ENCODE data around the gene RAVER2. TPM values are rescaled to one million over a fixed set of nuclear protein-coding genes. Genes with fewer than 3 reads are reported as not detected.
"Not testable (repeated sequence)": the region's sequence is repeated elsewhere in the genome, so short reads cannot be mapped to it uniquely, and the experiment has no call there.

The RAVER2 gene, protein sequence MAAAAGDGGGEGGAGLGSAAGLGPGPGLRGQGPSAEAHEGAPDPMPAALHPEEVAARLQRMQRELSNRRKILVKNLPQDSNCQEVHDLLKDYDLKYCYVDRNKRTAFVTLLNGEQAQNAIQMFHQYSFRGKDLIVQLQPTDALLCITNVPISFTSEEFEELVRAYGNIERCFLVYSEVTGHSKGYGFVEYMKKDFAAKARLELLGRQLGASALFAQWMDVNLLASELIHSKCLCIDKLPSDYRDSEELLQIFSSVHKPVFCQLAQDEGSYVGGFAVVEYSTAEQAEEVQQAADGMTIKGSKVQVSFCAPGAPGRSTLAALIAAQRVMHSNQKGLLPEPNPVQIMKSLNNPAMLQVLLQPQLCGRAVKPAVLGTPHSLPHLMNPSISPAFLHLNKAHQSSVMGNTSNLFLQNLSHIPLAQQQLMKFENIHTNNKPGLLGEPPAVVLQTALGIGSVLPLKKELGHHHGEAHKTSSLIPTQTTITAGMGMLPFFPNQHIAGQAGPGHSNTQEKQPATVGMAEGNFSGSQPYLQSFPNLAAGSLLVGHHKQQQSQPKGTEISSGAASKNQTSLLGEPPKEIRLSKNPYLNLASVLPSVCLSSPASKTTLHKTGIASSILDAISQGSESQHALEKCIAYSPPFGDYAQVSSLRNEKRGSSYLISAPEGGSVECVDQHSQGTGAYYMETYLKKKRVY
- total RNA-seq: 11.8 and 12.6 TPM in 2 replicates

- no peaks in the 10 kb centered on the region for H3K36me3 ChIP-seq (ENCODE audit: control insufficient read depth, insufficient read depth, low read length)
- DNase-seq (ENCODE audit: low read depth): no peak
- TF ChIP-seq, protein P1, sequence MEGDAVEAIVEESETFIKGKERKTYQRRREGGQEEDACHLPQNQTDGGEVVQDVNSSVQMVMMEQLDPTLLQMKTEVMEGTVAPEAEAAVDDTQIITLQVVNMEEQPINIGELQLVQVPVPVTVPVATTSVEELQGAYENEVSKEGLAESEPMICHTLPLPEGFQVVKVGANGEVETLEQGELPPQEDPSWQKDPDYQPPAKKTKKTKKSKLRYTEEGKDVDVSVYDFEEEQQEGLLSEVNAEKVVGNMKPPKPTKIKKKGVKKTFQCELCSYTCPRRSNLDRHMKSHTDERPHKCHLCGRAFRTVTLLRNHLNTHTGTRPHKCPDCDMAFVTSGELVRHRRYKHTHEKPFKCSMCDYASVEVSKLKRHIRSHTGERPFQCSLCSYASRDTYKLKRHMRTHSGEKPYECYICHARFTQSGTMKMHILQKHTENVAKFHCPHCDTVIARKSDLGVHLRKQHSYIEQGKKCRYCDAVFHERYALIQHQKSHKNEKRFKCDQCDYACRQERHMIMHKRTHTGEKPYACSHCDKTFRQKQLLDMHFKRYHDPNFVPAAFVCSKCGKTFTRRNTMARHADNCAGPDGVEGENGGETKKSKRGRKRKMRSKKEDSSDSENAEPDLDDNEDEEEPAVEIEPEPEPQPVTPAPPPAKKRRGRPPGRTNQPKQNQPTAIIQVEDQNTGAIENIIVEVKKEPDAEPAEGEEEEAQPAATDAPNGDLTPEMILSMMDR (IDR thresholded peaks at IDR 0.05; ENCODE audit: insufficient read depth, low read length, poor library complexity, severe bottlenecking): peak; percentile 56
- peak within 1 kb of the TSS; percentile 67 for H3K4me3 ChIP-seq (ENCODE audit: low read depth, low read length)
- H3K27me3 ChIP-seq (ENCODE audit: control insufficient read depth, insufficient read depth, low read length): no peaks in the 10 kb centered on the region
Measured at GRCh38 chr1:64744492-64745180, at the start of gene RAVER2. Gene RAVER2, plus strand, starts transcription at chr1:64745075. Its CDS starts 98 bp downstream, at chr1:64745173.

- DNase-seq (ENCODE audit: low read depth): no peak
- Histone ChIP-seq H3K4me3 (ENCODE audit: low read depth, low read length) (no peak overlapping the region), H3K27me3 (ENCODE audit: control insufficient read depth, insufficient read depth, low read length) (no peaks in the 10 kb centered on the region), H3K36me3 (ENCODE audit: control insufficient read depth, insufficient read depth, low read length) (no peaks in the 10 kb centered on the region)
- TF ChIP-seq, protein P1 (IDR thresholded peaks at IDR 0.05; ENCODE audit: insufficient read depth, low read length, poor library complexity, severe bottlenecking): no peak
Measured at GRCh38 chr1:64696879-64697278, 48.0 kb upstream of the RAVER2 start.

DNA sequence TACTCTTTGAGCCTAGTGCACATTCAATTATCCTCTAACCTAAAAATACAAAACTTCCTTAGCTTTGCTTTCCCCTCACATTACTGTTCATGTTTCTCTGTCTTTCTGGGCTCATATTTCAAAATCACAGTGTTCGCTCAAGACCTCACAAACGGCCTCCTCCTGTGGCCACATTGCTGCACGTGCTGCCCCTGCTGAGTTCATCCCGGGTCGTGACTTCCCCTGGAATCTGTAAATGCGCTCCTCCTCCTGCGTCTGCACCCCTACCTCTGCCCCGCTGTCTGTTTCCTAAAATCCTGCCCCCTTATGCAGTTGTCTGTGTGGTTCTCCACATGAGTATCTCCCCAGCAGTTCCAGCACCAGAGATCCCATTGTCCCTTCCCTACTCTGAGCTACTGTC, 45.5 kb upstream of the RAVER2 start:
- no peak overlapping the region for H3K4me3 ChIP-seq (ENCODE audit: low read depth, low read length)
- no peaks in the 10 kb centered on the region for H3K27me3 ChIP-seq (ENCODE audit: control insufficient read depth, insufficient read depth, low read length)
- no peaks in the 10 kb centered on the region for H3K36me3 ChIP-seq (ENCODE audit: control insufficient read depth, insufficient read depth, low read length)
- DNase-seq (ENCODE audit: low read depth): no peak
- TF ChIP-seq, protein P1 (IDR thresholded peaks at IDR 0.05; ENCODE audit: insufficient read depth, low read length, poor library complexity, severe bottlenecking): no peak

- Histone ChIP-seq H3K27me3 (ENCODE audit: control insufficient read depth, insufficient read depth, low read length) (no peaks in the 10 kb centered on the region), H3K4me3 (ENCODE audit: low read depth, low read length) (no peak overlapping the region), H3K36me3 (ENCODE audit: control insufficient read depth, insufficient read depth, low read length) (no peaks in the 10 kb centered on the region)
- TF ChIP-seq, protein P1 (IDR thresholded peaks at IDR 0.05; ENCODE audit: insufficient read depth, low read length, poor library complexity, severe bottlenecking): no peak
- DNase-seq (ENCODE audit: low read depth): no peak
Measured at GRCh38 chr1:64701071-64701470, 43.8 kb upstream of the RAVER2 start.

GRCh38 chr1:64701886-64702285, 43.0 kb upstream of the RAVER2 start:
- TF ChIP-seq, protein P1 (IDR thresholded peaks at IDR 0.05; ENCODE audit: insufficient read depth, low read length, poor library complexity, severe bottlenecking): no peak
- no peak for DNase-seq (ENCODE audit: low read depth)

GRCh38 chr1:64702670-64703069, 42.2 kb upstream of the RAVER2 start:
- DNase-seq (ENCODE audit: low read depth); H3K27me3 ChIP-seq (ENCODE audit: control insufficient read depth, insufficient read depth, low read length); H3K4me3 ChIP-seq (ENCODE audit: low read depth, low read length); H3K36me3 ChIP-seq (ENCODE audit: control insufficient read depth, insufficient read depth, low read length): not testable (repeated sequence)

More at GRCh38 chr1:64701886-64702285, 43.0 kb upstream of the RAVER2 start:
- no peaks in the 10 kb centered on the region for H3K27me3 ChIP-seq (ENCODE audit: control insufficient read depth, insufficient read depth, low read length)
- no peak overlapping the region for H3K4me3 ChIP-seq (ENCODE audit: low read depth, low read length)
- no peaks in the 10 kb centered on the region for H3K36me3 ChIP-seq (ENCODE audit: control insufficient read depth, insufficient read depth, low read length)
